B cell (primary cell): ENCODE data around the gene KIF1A. TPM values are rescaled to one million over a fixed set of nuclear protein-coding genes. Genes with fewer than 3 reads are reported as not detected.

ENCODE experiments used
- ATAC-seq: fragments of 200-7000 bp; cut with Tn5 transposase; one replicate; pipeline ENCODE4 v1.10.0; 2021; ENCODE audit warnings: low read depth, mild to moderate bottlenecking, moderate number of reproducible peaks, moderate library complexity
- CTCF ChIA-PET: fragments of 350-600 bp; sonication (Branson Sonifier 250); formaldehyde crosslinking; loops from one replicate; lab custom pipeline; 2021; ENCODE audit warnings: antibody characterized with exemption, inconsistent platforms; lab: Charles Lee
- POLR2A ChIA-PET: fragments of 350-600 bp; sonication (Branson Sonifier 250); formaldehyde crosslinking; loops from one replicate; lab custom pipeline; 2021; ENCODE audit warnings: antibody characterized with exemption; lab: Charles Lee
- DNase-seq: peaks from one replicate; pipeline ENCODE4 v3.0.0; 2013
- H2AFZ ChIP-seq: 2 replicates; pipeline ENCODE4 v1.6.1; 2012; ENCODE audit warnings: mild to moderate bottlenecking, low read depth, low read length; ENCODE audit not compliant: insufficient read depth, poor library complexity, severe bottlenecking
- H3K27ac ChIP-seq, 2 donors: 1 replicate in 1 of 2; 2 replicates in 1 of 2; pipeline ENCODE4 v1.5.1; 2012 to 2013; ENCODE audit warnings: low read length in 2 of 2, mild to moderate bottlenecking in 2 of 2, moderate library complexity in 1 of 2
- H3K27me3 ChIP-seq, 4 experiments: fragments of 200-600 bp in 1 of 4; sonication (generic) in 1 of 4; replicated peaks in 1 of 4; 1 replicate in 2 of 4; 2 replicates in 2 of 4; pipeline versions ENCODE4 v1.6.1 to v1.7.0; 2013 to 2016; ENCODE audit warnings: low read length in 3 of 4, mild to moderate bottlenecking in 2 of 4, mixed read lengths in 1 of 4, moderate library complexity in 1 of 4; ENCODE audit not compliant: insufficient read depth in 4 of 4, control insufficient read depth in 3 of 4; ENCODE audit errors: control extremely low read depth in 1 of 4
- H3K36me3 ChIP-seq, 2 experiments: replicated peaks in 1 of 2; 1 replicate in 1 of 2; 2 replicates in 1 of 2; pipeline versions ENCODE4 v1.6.1 to v1.7.1; 2013; ENCODE audit warnings: low read length in 1 of 2; ENCODE audit not compliant: insufficient read depth in 2 of 2, control insufficient read depth in 1 of 2; ENCODE audit errors: control extremely low read depth in 1 of 2, extremely low read depth in 1 of 2
- H3K4me1 ChIP-seq, 2 donors: fragments of 200-600 bp in 1 of 2; sonication (generic) in 1 of 2; 1 replicate in 1 of 2; 2 replicates in 1 of 2; pipeline versions ENCODE4 v1.5.1 to v1.6.1; 2013 to 2017; ENCODE audit warnings: low read length in 2 of 2; ENCODE audit not compliant: control insufficient read depth in 2 of 2, insufficient read depth in 2 of 2
- H3K4me2 ChIP-seq: replicated peaks from 2 replicates; pipeline ENCODE3; 2012; ENCODE audit warnings: mild to moderate bottlenecking, low read depth, low read length; ENCODE audit not compliant: poor library complexity, severe bottlenecking
- H3K4me3 ChIP-seq, 5 experiments: fragments of 200-600 bp in 1 of 5; sonication (generic) in 1 of 5; 1 replicate in 3 of 5; 2 replicates in 2 of 5; pipeline versions ENCODE4 v1.5.1 to v1.7.0; 2011 to 2016; ENCODE audit warnings: low read length in 4 of 5, mild to moderate bottlenecking in 4 of 5, low read depth in 2 of 5, control low read depth in 1 of 5, moderate library complexity in 1 of 5; ENCODE audit not compliant: insufficient read depth in 1 of 5; ENCODE audit errors: control extremely low read depth in 1 of 5, extremely low read depth in 1 of 5
- H3K79me2 ChIP-seq: fragments of 200-600 bp; sonication (generic); one replicate; pipeline ENCODE4 v1.6.0; 2016; ENCODE audit warnings: low read length; ENCODE audit not compliant: control insufficient read depth, insufficient read depth
- H3K9ac ChIP-seq: fragments of 200-600 bp; sonication (generic); 2 replicates; pipeline ENCODE4 v1.6.1; 2017; ENCODE audit warnings: mild to moderate bottlenecking, low read length, moderate library complexity
- H3K9me3 ChIP-seq, 3 donors: one replicate each; pipeline versions ENCODE4 v1.6.1 to v1.7.1; 2013; ENCODE audit warnings: low read length in 2 of 3; ENCODE audit not compliant: control insufficient read depth in 2 of 3, insufficient read depth in 1 of 3; ENCODE audit errors: control extremely low read depth in 1 of 3
- H4K20me1 ChIP-seq: 2 replicates; pipeline ENCODE4 v1.6.0; 2012; ENCODE audit warnings: mild to moderate bottlenecking, low read length; ENCODE audit not compliant: insufficient read depth, control insufficient read depth, poor library complexity, severe bottlenecking
- H3K27ac Mint-ChIP-seq: one replicate; pipeline ENCODE4 v1.8.0; 2021; ENCODE audit warnings: mixed read lengths
- H3K27me3 Mint-ChIP-seq: one replicate; pipeline ENCODE4 v1.8.0; 2021; ENCODE audit warnings: mixed read lengths
- H3K4me1 Mint-ChIP-seq: one replicate; pipeline ENCODE4 v1.8.0; 2021; ENCODE audit warnings: mixed read lengths
- H3K4me3 Mint-ChIP-seq: one replicate; pipeline ENCODE4 v1.8.0; 2021; ENCODE audit warnings: mixed read lengths
- H3K9me3 Mint-ChIP-seq: one replicate; pipeline ENCODE4 v1.8.0; 2022; ENCODE audit warnings: mixed read lengths; ENCODE audit not compliant: insufficient read depth
- EZH2 ChIP-seq: IDR thresholded peaks from 2 replicates; pipeline ENCODE4 v1.6.1; 2012; ENCODE audit warnings: borderline replicate concordance, low read depth, mild to moderate bottlenecking, moderate library complexity, low read length; ENCODE audit not compliant: insufficient read depth, poor library complexity, severe bottlenecking
- WGBS: methylation state at CpG from one replicate; pipeline ENCODE4 v1.1.5; 2013; ENCODE audit warnings: missing lambda C conversion rate; ENCODE audit not compliant: insufficient coverage; 5-methylcytosine and 5-hydroxymethylcytosine counted together
- intact Hi-C: fragments of 100-400 bp; cut with micrococcal nuclease; formaldehyde crosslinking; loops from one replicate; pipeline ENCODE4 v1.10.0; 2022
- polyA plus RNA-seq: library from polyadenylated mRNA; depleted of rRNA; stranded (reverse); fragments of >200 nt; gene quantifications from 2 replicates; pipeline ENCODE4 v1.2.3, GENCODE V29; 2012
- total RNA-seq, 2 donors: library from RNA; stranded (reverse); fragments of 120-200 nt in 1 of 2; gene quantifications; 1 replicate in 1 of 2; 2 replicates in 1 of 2; pipeline versions ENCODE4 v1.2.3 to v1.2.4, GENCODE V29; 2013 to 2022
- TF ChIP-seq, protein P1 (sequence below): fragments of 200-600 bp; IDR thresholded peaks from one replicate; pipeline ENCODE4 v1.8.0; 2022; ENCODE audit warnings: antibody characterized with exemption, mild to moderate bottlenecking

The KIF1A gene
- total and polyA plus RNA-seq, 2 donors (not counting 1 experiment from before 2014, with no cell fraction given) = not detected

DNA sequence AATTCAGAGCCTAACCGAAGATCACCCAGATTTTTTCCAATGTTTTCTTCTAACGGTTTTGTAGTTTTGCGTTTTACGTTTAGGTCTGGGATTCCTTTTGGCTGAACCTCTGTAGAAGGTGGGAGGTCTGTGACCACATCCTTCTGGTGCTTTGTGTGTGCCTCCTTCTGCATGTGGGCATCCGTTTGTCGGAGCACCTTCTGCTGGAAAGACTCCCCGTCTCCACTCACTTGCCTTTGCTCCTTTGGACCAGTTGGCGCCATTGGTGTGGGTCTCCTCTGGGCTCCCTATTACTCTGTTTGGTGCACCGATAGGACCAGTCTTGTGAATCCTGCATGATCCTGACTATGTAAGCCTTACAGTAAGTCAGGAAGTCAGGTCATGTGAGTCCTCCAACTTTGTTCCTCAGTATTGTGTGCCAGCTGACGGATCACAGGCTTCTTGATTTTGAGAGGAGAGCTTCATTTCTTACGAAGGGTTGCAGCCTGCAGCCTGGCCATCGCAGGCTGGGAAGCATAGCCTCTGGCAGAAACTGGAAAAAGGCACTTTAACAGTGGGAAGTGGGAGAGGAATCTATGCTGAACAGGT lies 114.7 kb downstream of the KIF1A start:
- Mint-ChIP-seq H3K27ac (no peak overlapping the region), H3K27me3 (peaks cover 22% of the 10 kb centered on the region), H3K4me3 (no peak overlapping the region), H3K4me1 (no peaks in the 10 kb centered on the region), H3K9me3 (no peaks in the 10 kb centered on the region)
- no peaks in the 10 kb centered on the region for H4K20me1 ChIP-seq
- no peaks in the 10 kb centered on the region for H3K9me3 ChIP-seq
- TF ChIP-seq EZH2 = no peak
- TF ChIP-seq, protein P1, sequence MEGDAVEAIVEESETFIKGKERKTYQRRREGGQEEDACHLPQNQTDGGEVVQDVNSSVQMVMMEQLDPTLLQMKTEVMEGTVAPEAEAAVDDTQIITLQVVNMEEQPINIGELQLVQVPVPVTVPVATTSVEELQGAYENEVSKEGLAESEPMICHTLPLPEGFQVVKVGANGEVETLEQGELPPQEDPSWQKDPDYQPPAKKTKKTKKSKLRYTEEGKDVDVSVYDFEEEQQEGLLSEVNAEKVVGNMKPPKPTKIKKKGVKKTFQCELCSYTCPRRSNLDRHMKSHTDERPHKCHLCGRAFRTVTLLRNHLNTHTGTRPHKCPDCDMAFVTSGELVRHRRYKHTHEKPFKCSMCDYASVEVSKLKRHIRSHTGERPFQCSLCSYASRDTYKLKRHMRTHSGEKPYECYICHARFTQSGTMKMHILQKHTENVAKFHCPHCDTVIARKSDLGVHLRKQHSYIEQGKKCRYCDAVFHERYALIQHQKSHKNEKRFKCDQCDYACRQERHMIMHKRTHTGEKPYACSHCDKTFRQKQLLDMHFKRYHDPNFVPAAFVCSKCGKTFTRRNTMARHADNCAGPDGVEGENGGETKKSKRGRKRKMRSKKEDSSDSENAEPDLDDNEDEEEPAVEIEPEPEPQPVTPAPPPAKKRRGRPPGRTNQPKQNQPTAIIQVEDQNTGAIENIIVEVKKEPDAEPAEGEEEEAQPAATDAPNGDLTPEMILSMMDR = no peak
- CTCF ChIA-PET = no interaction called here
- no peaks in the 10 kb centered on the region for H3K4me1 ChIP-seq
- POLR2A ChIA-PET = no interaction called here
- DNase-seq (no peak), ATAC-seq (no peak)
- peaks cover 0 to 6% (median 0%) of the 10 kb centered on the region in 4 experiments for H3K27me3 ChIP-seq
- no peak overlapping the region for H3K27ac ChIP-seq
- no peak overlapping the region for H3K9ac ChIP-seq
- WGBS = 15% methylated on average over 11 of the region's 12 CpGs
- no peak overlapping the region for H2AFZ ChIP-seq
- intact Hi-C loops = no loop called here
- no peak overlapping the region for H3K4me2 ChIP-seq
- H3K79me2 ChIP-seq = no peaks in the 10 kb centered on the region
- no peaks in the 10 kb centered on the region for H3K36me3 ChIP-seq
- H3K4me3 ChIP-seq = no peak overlapping the region

DNA sequence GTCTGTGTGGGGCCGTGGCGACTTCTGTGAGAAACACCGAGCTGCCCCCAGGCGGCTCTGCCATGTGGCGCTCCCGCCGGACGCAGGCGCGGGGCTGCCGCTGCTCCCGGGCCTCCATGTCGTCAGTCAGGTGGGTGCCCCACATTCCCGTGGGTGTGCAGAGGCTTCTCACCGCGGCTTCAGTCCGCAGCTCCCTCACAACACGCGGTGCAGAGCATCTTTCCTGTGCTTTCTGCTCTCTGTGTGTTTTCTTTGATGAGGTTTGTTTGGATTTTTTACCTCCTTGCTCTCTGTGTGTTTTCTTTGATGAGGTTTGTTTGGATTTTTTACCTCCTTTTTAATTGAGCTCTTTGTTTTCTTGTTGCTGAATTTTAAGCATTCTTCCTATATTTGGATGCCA lies 115.4 kb downstream of the KIF1A start:
- no peak for TF ChIP-seq EZH2
- TF ChIP-seq, protein P1 = no peak
- no peak overlapping the region for H3K4me3 ChIP-seq
- H3K27me3 ChIP-seq = peaks cover 0 to 6% (median 0%) of the 10 kb centered on the region in 4 experiments
- no peak overlapping the region for H3K4me2 ChIP-seq
- H3K27ac ChIP-seq = no peak overlapping the region
- ChIA-PET POLR2A (no interaction called here), CTCF (no interaction called here)
- no peaks in the 10 kb centered on the region for H3K9me3 ChIP-seq
- no peaks in the 10 kb centered on the region for H3K36me3 ChIP-seq
- H2AFZ ChIP-seq = no peak overlapping the region
- H3K27ac Mint-ChIP-seq = no peak overlapping the region
- H3K9me3 Mint-ChIP-seq = no peaks in the 10 kb centered on the region
- ATAC-seq (no peak), DNase-seq (no peak)
- intact Hi-C loops = no loop called here
- no peaks in the 10 kb centered on the region for H3K4me1 ChIP-seq
- H3K4me1 Mint-ChIP-seq = no peaks in the 10 kb centered on the region
- WGBS = 78% methylated on average over 19 of the region's 19 CpGs
- no peak overlapping the region for H3K9ac ChIP-seq
- H3K79me2 ChIP-seq = no peaks in the 10 kb centered on the region
- no peak overlapping the region for H3K4me3 Mint-ChIP-seq
- peaks cover 22% of the 10 kb centered on the region for H3K27me3 Mint-ChIP-seq
- H4K20me1 ChIP-seq = no peaks in the 10 kb centered on the region
